HepG2 (cell line): ENCODE data around the gene NCOA6. TPM values are rescaled to one million over a fixed set of nuclear protein-coding genes. Genes with fewer than 3 reads are reported as not detected.
A peak's percentile ranks its signal among the peaks of the same experiment; 100 is the strongest.

Source experiments
- ATF7 ChIP-seq, 2 experiments: fragments of 450-650 bp in 1 of 2; sonication (generic) in 1 of 2; formaldehyde crosslinking in 1 of 2; IDR thresholded peaks; 2 replicates each; pipeline versions ENCODE4 v1.4.0 to v1.6.1; 2016 to 2020; ENCODE audit warnings: antibody characterized with exemption in 1 of 2, mild to moderate bottlenecking in 1 of 2, missing genetic modification reagents in 1 of 2
- BHLHE40 ChIP-seq: IDR thresholded peaks from 2 replicates; pipeline ENCODE4 v1.6.1; 2011; ENCODE audit warnings: low read length, improper control_type of control experiment
- CREM ChIP-seq, 2 experiments: sonication (generic) in 1 of 2; formaldehyde crosslinking in 1 of 2; IDR thresholded peaks; 2 replicates each; pipeline versions ENCODE4 v1.4.0 to v1.6.1; 2016 to 2020; ENCODE audit warnings: antibody characterized with exemption in 1 of 2, mild to moderate bottlenecking in 1 of 2, missing genetic modification reagents in 1 of 2
- JUND ChIP-seq: sonication (generic); formaldehyde crosslinking; IDR thresholded peaks from 2 replicates; pipeline ENCODE4 v1.8.0; 2022; ENCODE audit warnings: mild to moderate bottlenecking, missing genetic modification reagents
- KLF12 ChIP-seq: sonication (generic); formaldehyde crosslinking; IDR thresholded peaks from 2 replicates; pipeline ENCODE4 v1.4.0; 2020; ENCODE audit warnings: missing genetic modification reagents, borderline replicate concordance
- MAF1 ChIP-seq: sonication (generic); formaldehyde crosslinking; IDR thresholded peaks from 2 replicates; pipeline ENCODE4 v1.5.0; 2020; ENCODE audit warnings: missing genetic modification reagents, borderline replicate concordance
- MYC ChIP-seq: sonication (generic); formaldehyde crosslinking; IDR thresholded peaks from 2 replicates; pipeline ENCODE4 v1.9.0; 2021; ENCODE audit warnings: missing genetic modification reagents, borderline replicate concordance
- PITX1 ChIP-seq: sonication (generic); formaldehyde crosslinking; IDR thresholded peaks from 2 replicates; pipeline ENCODE4 v1.5.1; 2020; ENCODE audit warnings: mild to moderate bottlenecking, missing genetic modification reagents
- RFX3 ChIP-seq: IDR thresholded peaks from 2 replicates; pipeline ENCODE4 v1.6.1; 2016; ENCODE audit warnings: missing biosample characterization, missing genetic modification reagents
- SRSF1 ChIP-seq: fragments of 200-400 bp; formaldehyde crosslinking; optimal IDR thresholded peaks from 2 replicates; pipeline ENCODE3; 2017; ENCODE audit warnings: mild to moderate bottlenecking, low read depth, low read length, moderate library complexity
- TEAD3 ChIP-seq: optimal IDR thresholded peaks from 2 replicates; pipeline ENCODE3; 2016; ENCODE audit warnings: borderline replicate concordance
- ZFAT ChIP-seq: sonication (generic); formaldehyde crosslinking; conservative IDR thresholded peaks from 2 replicates; pipeline ENCODE4 v1.8.1; 2023; ENCODE audit warnings: missing genetic modification reagents, inconsistent platforms
- ZKSCAN5 ChIP-seq: sonication (generic); formaldehyde crosslinking; IDR thresholded peaks from 2 replicates; pipeline ENCODE4 v1.5.1; 2020; ENCODE audit warnings: mild to moderate bottlenecking, missing genetic modification reagents
- ZNF30 ChIP-seq: sonication (generic); formaldehyde crosslinking; IDR thresholded peaks from 2 replicates; pipeline ENCODE4 v1.5.0; 2020; ENCODE audit warnings: mild to moderate bottlenecking, missing genetic modification reagents
- ZNF570 ChIP-seq: sonication (generic); formaldehyde crosslinking; IDR thresholded peaks from 2 replicates; pipeline ENCODE4 v1.4.0; 2020; ENCODE audit warnings: mild to moderate bottlenecking, missing genetic modification reagents, borderline replicate concordance
- ZNF589 ChIP-seq: sonication (generic); formaldehyde crosslinking; conservative IDR thresholded peaks from 2 replicates; pipeline ENCODE4 v1.8.0; 2022; ENCODE audit warnings: mild to moderate bottlenecking, moderate library complexity, missing genetic modification reagents
- ZNF598 ChIP-seq: sonication (generic); formaldehyde crosslinking; IDR thresholded peaks from 2 replicates; pipeline ENCODE4 v1.5.1; 2020; ENCODE audit warnings: mild to moderate bottlenecking, missing genetic modification reagents, borderline replicate concordance
- ZNF724P ChIP-seq: sonication (generic); formaldehyde crosslinking; IDR thresholded peaks from 2 replicates; pipeline ENCODE4 v1.8.0; 2022; ENCODE audit warnings: missing genetic modification reagents, borderline replicate concordance
- polyA plus RNA-seq, 8 experiments: library from polyadenylated mRNA; depleted of rRNA in 3 of 8; stranded (reverse) in 7 of 8; unstranded in 1 of 8; fragments of >200 nt; fragmentation: Illumina TruSeq in 4 of 8; extraction: Trizol in 4 of 8; gene quantifications; 2 replicates each; pipeline versions ENCODE4 v1.2.1 to v1.2.3, GENCODE V29; 2011 to 2016; ENCODE audit warnings: low read depth in 4 of 8, missing spikeins in 1 of 8, mixed read lengths in 1 of 8; ENCODE audit not compliant: insufficient read depth in 1 of 8
- total RNA-seq, 5 experiments: library from RNA; depleted of rRNA; stranded (reverse); fragments of >200 nt; fragmentation: Illumina TruSeq; extraction: Trizol; gene quantifications; 2 replicates each; pipeline ENCODE4 v1.2.3, GENCODE V29; 2016; ENCODE audit warnings: low read depth in 1 of 5
- TF ChIP-seq, protein P1 (sequence below): sonication (generic); formaldehyde crosslinking; IDR thresholded peaks from 2 replicates; pipeline ENCODE4 v1.5.1; 2020; ENCODE audit warnings: mild to moderate bottlenecking, missing genetic modification reagents, moderate library complexity
- TF ChIP-seq, protein P2 (sequence below): sonication (generic); formaldehyde crosslinking; IDR thresholded peaks from 2 replicates; pipeline ENCODE4 v1.8.0; 2023; ENCODE audit warnings: mild to moderate bottlenecking, missing genetic modification reagents
- TF ChIP-seq, protein P3 (sequence below): conservative IDR thresholded peaks from 2 replicates; pipeline ENCODE4 v1.6.1; 2018; ENCODE audit warnings: missing genetic modification reagents
- TF ChIP-seq, protein P4 (sequence below): sonication (generic); formaldehyde crosslinking; IDR thresholded peaks from 2 replicates; pipeline ENCODE4 v1.8.0; 2022; ENCODE audit warnings: mild to moderate bottlenecking, missing genetic modification reagents, moderate library complexity

NCOA6 gene
- total and polyA plus RNA-seq, 2 of the 13 experiments (the other 11 are each of a cell fraction or from before 2014, with no cell fraction given) = 11.2 to 29.3 TPM

DNA sequence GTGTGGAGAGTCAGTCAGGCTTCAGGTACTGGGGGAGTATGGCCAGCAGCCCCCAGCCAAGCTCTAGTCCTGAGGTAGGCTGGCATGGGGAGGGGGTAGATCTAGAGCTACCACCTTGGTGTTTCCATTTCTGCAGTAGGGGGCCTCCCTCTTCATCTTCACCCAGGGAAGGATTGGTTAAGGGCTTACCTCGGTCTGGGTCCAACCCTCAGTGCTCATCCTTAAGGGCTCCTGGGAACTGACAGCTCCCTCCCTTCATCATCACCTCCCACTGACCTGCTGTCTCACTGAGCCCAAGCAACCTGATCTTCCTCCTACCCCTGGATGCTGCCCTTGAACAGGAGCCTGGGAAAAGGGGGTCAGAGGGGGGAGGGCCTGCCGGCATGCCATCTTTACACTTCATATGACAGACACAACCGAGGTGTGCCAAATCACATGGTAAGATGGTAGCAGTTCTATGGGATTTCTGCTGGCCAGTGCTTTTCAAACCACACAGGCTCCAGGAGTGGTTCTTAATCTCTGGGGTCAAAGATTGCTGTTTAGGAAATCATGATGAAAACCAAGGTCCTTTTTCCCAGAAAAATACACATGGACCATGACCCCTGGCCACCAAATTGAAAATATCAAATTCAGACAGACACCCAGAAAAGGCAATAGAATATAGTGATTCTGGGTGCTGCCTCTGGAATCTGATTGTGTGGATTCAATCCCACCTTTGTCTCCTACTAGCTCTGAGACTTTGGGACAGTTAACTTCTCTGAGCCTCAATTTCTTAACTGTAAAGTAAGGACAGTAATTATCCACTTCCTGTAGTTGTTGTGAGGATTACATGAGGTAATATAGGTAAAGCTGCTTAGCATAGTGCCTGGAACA, 118.3 kb downstream of the NCOA6 start (continued):
- TF ChIP-seq, protein P1, sequence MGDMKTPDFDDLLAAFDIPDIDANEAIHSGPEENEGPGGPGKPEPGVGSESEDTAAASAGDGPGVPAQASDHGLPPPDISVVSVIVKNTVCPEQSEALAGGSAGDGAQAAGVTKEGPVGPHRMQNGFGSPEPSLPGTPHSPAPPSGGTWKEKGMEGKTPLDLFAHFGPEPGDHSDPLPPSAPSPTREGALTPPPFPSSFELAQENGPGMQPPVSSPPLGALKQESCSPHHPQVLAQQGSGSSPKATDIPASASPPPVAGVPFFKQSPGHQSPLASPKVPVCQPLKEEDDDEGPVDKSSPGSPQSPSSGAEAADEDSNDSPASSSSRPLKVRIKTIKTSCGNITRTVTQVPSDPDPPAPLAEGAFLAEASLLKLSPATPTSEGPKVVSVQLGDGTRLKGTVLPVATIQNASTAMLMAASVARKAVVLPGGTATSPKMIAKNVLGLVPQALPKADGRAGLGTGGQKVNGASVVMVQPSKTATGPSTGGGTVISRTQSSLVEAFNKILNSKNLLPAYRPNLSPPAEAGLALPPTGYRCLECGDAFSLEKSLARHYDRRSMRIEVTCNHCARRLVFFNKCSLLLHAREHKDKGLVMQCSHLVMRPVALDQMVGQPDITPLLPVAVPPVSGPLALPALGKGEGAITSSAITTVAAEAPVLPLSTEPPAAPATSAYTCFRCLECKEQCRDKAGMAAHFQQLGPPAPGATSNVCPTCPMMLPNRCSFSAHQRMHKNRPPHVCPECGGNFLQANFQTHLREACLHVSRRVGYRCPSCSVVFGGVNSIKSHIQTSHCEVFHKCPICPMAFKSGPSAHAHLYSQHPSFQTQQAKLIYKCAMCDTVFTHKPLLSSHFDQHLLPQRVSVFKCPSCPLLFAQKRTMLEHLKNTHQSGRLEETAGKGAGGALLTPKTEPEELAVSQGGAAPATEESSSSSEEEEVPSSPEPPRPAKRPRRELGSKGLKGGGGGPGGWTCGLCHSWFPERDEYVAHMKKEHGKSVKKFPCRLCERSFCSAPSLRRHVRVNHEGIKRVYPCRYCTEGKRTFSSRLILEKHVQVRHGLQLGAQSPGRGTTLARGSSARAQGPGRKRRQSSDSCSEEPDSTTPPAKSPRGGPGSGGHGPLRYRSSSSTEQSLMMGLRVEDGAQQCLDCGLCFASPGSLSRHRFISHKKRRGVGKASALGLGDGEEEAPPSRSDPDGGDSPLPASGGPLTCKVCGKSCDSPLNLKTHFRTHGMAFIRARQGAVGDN = peak; percentile 79
- TF ChIP-seq ZNF724P (CRISPR knock-in tag) (no peak; the same call in 1 of the 2 replicates), ZNF570 (CRISPR knock-in tag) (no peak), JUND (CRISPR knock-in tag) (no peak), KLF12 (peak; percentile 72; the same call in 1 of the 2 replicates), ZNF598 (no peak), RFX3 (CRISPR knock-in tag) (no peak), ZNF30 (CRISPR knock-in tag) (no peak), MYC (CRISPR knock-in tag) (peak; percentile 80), BHLHE40 (no peak), ATF7 (IDR thresholded peaks at IDR 0.05) (no peak), ATF7 (CRISPR knock-in tag; IDR thresholded peaks at IDR 0.05) (no peak), MAF1 (no peak), SRSF1 (no peak), ZNF589 (CRISPR knock-in tag) (no peak), ZKSCAN5 (0 out of 2 replicates have a peak, but pooled peaks have one; percentile 10), CREM (IDR thresholded peaks at IDR 0.05) (peak; percentile 84), CREM (CRISPR knock-in tag; IDR thresholded peaks at IDR 0.05) (no peak), ZFAT (CRISPR knock-in tag) (no peak), TEAD3 (peak; percentile 49), PITX1 (CRISPR knock-in tag) (peak; percentile 93)
- TF ChIP-seq, protein P2, sequence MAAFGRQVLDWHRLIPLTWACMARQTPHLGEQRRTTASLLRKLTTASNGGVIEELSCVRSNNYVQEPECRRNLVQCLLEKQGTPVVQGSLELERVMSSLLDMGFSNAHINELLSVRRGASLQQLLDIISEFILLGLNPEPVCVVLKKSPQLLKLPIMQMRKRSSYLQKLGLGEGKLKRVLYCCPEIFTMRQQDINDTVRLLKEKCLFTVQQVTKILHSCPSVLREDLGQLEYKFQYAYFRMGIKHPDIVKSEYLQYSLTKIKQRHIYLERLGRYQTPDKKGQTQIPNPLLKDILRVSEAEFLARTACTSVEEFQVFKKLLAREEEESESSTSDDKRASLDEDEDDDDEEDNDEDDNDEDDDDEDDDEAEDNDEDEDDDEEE (CRISPR knock-in tag) = peak; percentile 96
- TF ChIP-seq, protein P3, sequence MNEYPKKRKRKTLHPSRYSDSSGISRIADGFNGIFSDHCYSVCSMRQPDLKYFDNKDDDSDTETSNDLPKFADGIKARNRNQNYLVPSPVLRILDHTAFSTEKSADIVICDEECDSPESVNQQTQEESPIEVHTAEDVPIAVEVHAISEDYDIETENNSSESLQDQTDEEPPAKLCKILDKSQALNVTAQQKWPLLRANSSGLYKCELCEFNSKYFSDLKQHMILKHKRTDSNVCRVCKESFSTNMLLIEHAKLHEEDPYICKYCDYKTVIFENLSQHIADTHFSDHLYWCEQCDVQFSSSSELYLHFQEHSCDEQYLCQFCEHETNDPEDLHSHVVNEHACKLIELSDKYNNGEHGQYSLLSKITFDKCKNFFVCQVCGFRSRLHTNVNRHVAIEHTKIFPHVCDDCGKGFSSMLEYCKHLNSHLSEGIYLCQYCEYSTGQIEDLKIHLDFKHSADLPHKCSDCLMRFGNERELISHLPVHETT (CRISPR knock-in tag) = 0 out of 2 replicates have a peak, but pooled peaks have one; percentile 39
- TF ChIP-seq, protein P4, sequence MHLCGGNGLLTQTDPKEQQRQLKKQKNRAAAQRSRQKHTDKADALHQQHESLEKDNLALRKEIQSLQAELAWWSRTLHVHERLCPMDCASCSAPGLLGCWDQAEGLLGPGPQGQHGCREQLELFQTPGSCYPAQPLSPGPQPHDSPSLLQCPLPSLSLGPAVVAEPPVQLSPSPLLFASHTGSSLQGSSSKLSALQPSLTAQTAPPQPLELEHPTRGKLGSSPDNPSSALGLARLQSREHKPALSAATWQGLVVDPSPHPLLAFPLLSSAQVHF = no peak
